ENCODE results near the gene RAB1A. TPM values are rescaled to one million over a fixed set of nuclear protein-coding genes. Genes with fewer than 3 reads are reported as not detected.

The RAB1A gene
- polyA plus RNA-seq, 3 donors, result 215 to 251 (median 237) TPM

- DNase-seq, result no peak
Measured at GRCh38 chr2:65064728-65065552, 65.0 kb downstream of the RAB1A start.

- DNase-seq, result peak; percentile 47
Measured at GRCh38 chr2:65062843-65063825, 66.8 kb downstream of the RAB1A start.

- DNase-seq, result no peak
Measured at GRCh38 chr2:65061910-65062339, 68.0 kb downstream of the RAB1A start.

GRCh38 chr2:65061146-65061909 lies 68.6 kb downstream of the RAB1A start:
- DNase-seq, result no peak

GRCh38 chr2:65059071-65059470 lies 70.8 kb downstream of the RAB1A start:
- no peak for DNase-seq

- no peak for DNase-seq
Measured at GRCh38 chr2:65057391-65058052, 72.4 kb downstream of the RAB1A start.

- no peak for DNase-seq
Measured at GRCh38 chr2:65057054-65057375, 72.9 kb downstream of the RAB1A start.

GRCh38 chr2:65056215-65057053 lies 73.5 kb downstream of the RAB1A start, which contains the start of gene CEP68:
Gene CEP68 (plus strand): TSS chr2:65056416. CDS start chr2:65069445, 13,029 bp downstream.
- peak; percentile 97 for DNase-seq

- no peak for DNase-seq
Measured at GRCh38 chr2:65055422-65056214, 74.3 kb downstream of the RAB1A start.

GRCh38 chr2:65054749-65055421 lies 75.0 kb downstream of the RAB1A start:
- no peak for DNase-seq

GRCh38 chr2:65053199-65053598 lies 76.7 kb downstream of the RAB1A start:
- DNase-seq, result no peak

- DNase-seq, result no peak
Measured at GRCh38 chr2:65050931-65051330, 79.0 kb downstream of the RAB1A start.

GRCh38 chr2:65049010-65049639 lies 80.8 kb downstream of the RAB1A start:
- DNase-seq, result no peak

GRCh38 chr2:65046633-65047407 lies 83.1 kb downstream of the RAB1A start:
- no peak for DNase-seq

- no peak for DNase-seq
Measured at GRCh38 chr2:65045651-65046050, 84.3 kb downstream of the RAB1A start.

- DNase-seq, result no peak
Measured at GRCh38 chr2:65044097-65044735, 85.7 kb downstream of the RAB1A start.

- DNase-seq, result no peak
Measured at GRCh38 chr2:65043001-65043400, 86.9 kb downstream of the RAB1A start.

Measured in renal pelvis (tissue), 4 donors.